ENCODE measurements around the gene ESRRA.

The ESRRA gene

GRCh38 chr11:64275031-64275800 is 30.1 kb upstream of the ESRRA start:
- no peak for DNase-seq

- no peak for DNase-seq
Measured at GRCh38 chr11:64275841-64276240, 29.5 kb upstream of the ESRRA start.

- DNase-seq, result no peak
Measured at GRCh38 chr11:64276653-64277431, 28.5 kb upstream of the ESRRA start.

- DNase-seq, result no peak
Measured at GRCh38 chr11:64278576-64279190, 26.6 kb upstream of the ESRRA start.

GRCh38 chr11:64281957-64282770 is 23.2 kb upstream of the ESRRA start:
- no peak for DNase-seq

GRCh38 chr11:64283092-64283491 is 22.2 kb upstream of the ESRRA start:
- DNase-seq, result no peak

- DNase-seq, result peak; percentile 89
Measured at GRCh38 chr11:64284048-64284961, 21.0 kb upstream of the ESRRA start, which contains the start of gene BAD. TSS of gene BAD (minus strand) at chr11:64284665. CDS start at chr11:64284368, 297 bp downstream.

- peak; percentile 75 for DNase-seq
Measured at GRCh38 chr11:64284962-64285884, 20.1 kb upstream of the ESRRA start, which contains the start of gene GPR137. TSS of gene GPR137 (plus strand) at chr11:64285848. CDS start at chr11:64286525, 677 bp downstream.

- DNase-seq, result no peak
Measured at GRCh38 chr11:64285885-64286800, 19.2 kb upstream of the ESRRA start.

GRCh38 chr11:64286801-64287159 is 18.5 kb upstream of the ESRRA start:
- DNase-seq, result no peak

GRCh38 chr11:64287676-64288352 is 17.5 kb upstream of the ESRRA start:
- no peak for DNase-seq

GRCh38 chr11:64288353-64288750 is 17.0 kb upstream of the ESRRA start:
- DNase-seq, result no peak

- no peak for DNase-seq
Measured at GRCh38 chr11:64289002-64289564, 16.2 kb upstream of the ESRRA start.

- no peak for DNase-seq
Measured at GRCh38 chr11:64290352-64291261, 14.7 kb upstream of the ESRRA start.

GRCh38 chr11:64291262-64291751 is 14.0 kb upstream of the ESRRA start, which contains the start of gene KCNK4:
TSS of gene KCNK4 (plus strand) at chr11:64291302. CDS start at chr11:64293019, 1,717 bp downstream.
- no peak for DNase-seq

GRCh38 chr11:64291752-64292459 is 13.4 kb upstream of the ESRRA start:
- no peak for DNase-seq

All from cortex of kidney (tissue), 1 donor.